Cardiac fibroblast (primary cell): ENCODE measurements around the gene CDH12.

Experiments
- DNase-seq, 2 donors: peaks; one replicate each; pipeline versions ENCODE4 v3.0.0 to v3.0.0-alpha.2; 2010; ENCODE audit warnings: low read depth in 2 of 2
- H3K4me3 ChIP-seq, 2 donors: replicated peaks in 1 of 2; 1 replicate in 1 of 2; 2 replicates in 1 of 2; pipeline ENCODE4 v1.5.1; 2011; ENCODE audit warnings: low read depth in 2 of 2, low read length in 2 of 2, mild to moderate bottlenecking in 2 of 2, moderate library complexity in 1 of 2
- CTCF ChIP-seq: IDR thresholded peaks from one replicate; pipeline ENCODE4 v1.5.1; 2011; ENCODE audit warnings: low read depth, mild to moderate bottlenecking, low read length, inconsistent platforms

CDH12 gene

GRCh38 chr5:22673131-22673530 is 180.0 kb downstream of the CDH12 start:
- no peak for TF ChIP-seq CTCF
- no peak overlapping the region for H3K4me3 ChIP-seq
- DNase-seq: no peak

DNA sequence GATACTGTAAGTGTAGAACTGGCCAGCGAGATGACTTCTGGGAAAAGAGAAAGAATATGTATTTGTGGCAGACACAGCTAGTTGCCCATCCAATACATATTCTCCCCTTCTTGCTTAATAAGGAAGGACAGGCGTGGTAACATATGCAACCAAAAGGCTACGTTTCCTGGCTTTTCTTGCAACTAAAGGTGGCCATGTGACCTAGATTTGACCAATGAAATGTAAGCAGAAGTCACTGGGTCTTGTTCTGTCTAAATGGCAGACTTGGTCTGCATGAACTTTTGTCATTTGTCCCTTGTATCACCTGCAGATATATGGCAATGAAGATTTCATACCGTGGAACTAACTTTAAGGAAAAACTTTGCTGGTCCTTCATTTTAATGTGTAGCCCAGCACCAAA is 183.8 kb downstream of the CDH12 start:
- H3K4me3 ChIP-seq: no peak overlapping the region
- TF ChIP-seq CTCF: no peak
- no peak for DNase-seq

DNA sequence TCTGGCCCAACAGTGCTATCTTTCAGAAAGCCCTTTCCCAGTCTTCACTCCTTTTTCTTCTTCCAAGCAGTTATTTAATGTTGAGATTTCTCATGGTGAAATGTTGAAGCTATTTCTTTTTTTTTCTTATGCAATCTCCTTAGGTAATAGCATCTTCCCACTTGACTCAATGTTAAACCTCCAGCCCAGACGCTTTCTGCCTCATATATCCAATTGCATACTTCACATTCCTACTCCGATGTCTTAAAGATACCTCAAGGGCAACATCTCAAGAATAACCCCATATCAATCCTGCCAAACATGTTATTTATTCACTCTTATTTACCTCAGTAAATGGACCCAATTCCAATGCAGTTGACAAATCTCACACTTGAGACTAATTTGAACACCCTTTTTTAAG is 187.3 kb downstream of the CDH12 start:
- H3K4me3 ChIP-seq: no peak overlapping the region
- no peak for TF ChIP-seq CTCF

DNA sequence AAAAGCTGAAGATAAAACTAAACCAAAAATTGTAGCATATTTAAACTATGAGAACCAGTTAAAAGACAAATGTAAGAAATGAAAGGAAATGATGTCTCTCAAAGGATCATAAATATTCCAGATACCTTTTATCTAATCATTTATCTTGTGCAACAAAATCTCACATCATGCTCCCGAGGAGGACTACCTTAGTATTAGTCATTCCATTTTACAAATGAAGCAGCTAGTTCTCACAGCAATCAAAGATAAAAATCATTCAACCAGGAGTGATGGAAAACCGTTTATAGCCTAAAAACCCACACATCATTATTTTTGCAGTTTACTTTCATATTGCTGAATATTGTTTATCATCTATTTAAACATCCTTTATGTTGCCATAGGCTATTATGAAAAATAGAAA is 190.0 kb downstream of the CDH12 start:
- DNase-seq: no peak
- H3K4me3 ChIP-seq: no peak overlapping the region
- TF ChIP-seq CTCF: no peak

More for the DNA sequence above, 187.3 kb downstream of the CDH12 start:
- DNase-seq: no peak

DNA sequence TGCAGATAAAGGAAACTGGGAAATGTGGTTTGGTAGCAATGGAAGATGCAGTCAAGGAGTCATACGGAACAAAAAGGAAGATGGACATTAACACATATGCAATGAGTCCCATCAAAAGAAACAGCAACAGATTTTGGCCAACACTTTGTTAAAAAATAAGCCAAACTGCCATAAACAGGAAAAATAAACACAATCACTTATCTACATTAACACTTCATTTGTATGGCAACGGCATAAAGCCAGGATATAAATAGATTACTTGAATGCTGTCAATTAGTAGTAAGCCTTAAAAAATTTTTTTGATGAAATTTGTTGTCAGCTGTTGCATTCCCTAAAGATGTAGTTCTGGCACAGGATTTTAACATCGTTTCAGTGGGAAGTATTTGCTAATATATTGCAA is 190.8 kb downstream of the CDH12 start:
- no peak for TF ChIP-seq CTCF
- no peak overlapping the region for H3K4me3 ChIP-seq
- no peak for DNase-seq

DNA sequence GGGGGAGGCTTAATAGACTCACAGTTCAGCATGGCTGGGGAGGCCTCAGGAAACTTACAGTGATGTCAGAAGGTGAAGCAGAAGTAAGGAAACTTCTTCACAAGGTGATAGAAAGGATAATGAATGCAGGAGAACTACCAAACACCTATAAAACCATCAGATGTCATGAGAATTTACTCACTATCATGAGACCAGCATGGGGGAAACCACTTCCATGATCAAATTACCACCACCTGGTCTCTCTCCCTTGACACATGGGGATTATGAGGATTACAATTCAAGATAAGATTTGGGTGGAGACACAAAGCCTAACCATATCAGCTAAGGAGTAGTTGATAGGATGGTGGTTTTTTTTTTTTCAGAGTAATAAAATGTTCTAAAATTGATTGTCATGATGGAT is 201.8 kb downstream of the CDH12 start:
- no peak for DNase-seq
- no peak overlapping the region for H3K4me3 ChIP-seq
- TF ChIP-seq CTCF: no peak

GRCh38 chr5:22650511-22650910 is 202.6 kb downstream of the CDH12 start:
- no peak for DNase-seq
- no peak for TF ChIP-seq CTCF

More at GRCh38 chr5:22650511-22650910, 202.6 kb downstream of the CDH12 start:
- no peak overlapping the region for H3K4me3 ChIP-seq
